Activated gamma-delta T cell treated with Interleukin-2 at 50 U/mL for 16 hours (primary cell): ENCODE measurements around the gene BCAN.

ENCODE experiments used
- DNase-seq: peaks from one replicate; pipeline ENCODE4 v3.0.0-alpha.2; 2020

BCAN gene

DNA sequence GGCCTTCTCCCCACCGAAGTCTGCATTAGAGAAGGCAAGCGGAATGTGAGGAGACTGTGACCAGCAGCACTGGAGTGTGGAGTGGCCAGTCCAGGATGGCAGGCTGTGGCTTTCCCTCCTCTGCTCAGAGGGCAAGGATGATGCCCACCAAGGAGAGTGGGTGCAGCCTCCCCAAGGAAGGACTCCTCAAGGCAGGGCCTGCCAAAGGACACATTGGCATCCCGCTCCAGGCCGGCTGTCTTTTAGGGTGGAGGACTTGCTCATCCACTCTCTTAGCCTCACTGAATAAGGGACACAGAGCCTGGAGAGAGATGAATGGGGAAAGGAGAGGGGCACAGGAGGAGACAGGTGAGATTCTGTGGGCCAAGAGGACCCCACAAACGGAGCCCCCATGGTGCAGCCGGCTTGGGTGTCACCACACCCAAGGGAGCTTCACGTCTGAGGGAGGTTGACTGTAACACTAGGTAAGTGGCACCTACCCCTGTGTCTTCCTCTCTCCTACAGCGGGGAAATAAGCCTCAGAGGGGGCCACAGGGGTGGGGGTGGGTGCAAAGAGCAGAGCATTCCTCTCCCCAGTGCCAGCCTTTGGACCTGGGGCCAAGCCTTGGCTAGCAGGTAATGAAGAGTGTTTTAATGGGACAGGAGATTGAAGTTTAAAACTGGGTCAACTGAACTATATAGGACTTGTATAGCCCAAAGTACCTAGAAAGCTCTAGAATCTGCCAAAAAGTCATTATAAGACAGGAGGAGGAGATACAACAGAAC, 39.5 kb downstream of the BCAN start:
- DNase-seq = no peak

- no peak for DNase-seq
These were observed 40.4 kb downstream of the BCAN start for GRCh38 chr1:156682166-156682890.

- DNase-seq = no peak
These were observed 42.4 kb downstream of the BCAN start for GRCh38 chr1:156684227-156684782.

GRCh38 chr1:156689035-156689952, 47.4 kb downstream of the BCAN start:
- DNase-seq = peak; percentile 75

- DNase-seq = no peak
These were observed 48.2 kb downstream of the BCAN start for GRCh38 chr1:156689953-156690674.

GRCh38 chr1:156690675-156691036, 48.7 kb downstream of the BCAN start:
- no peak for DNase-seq

DNA sequence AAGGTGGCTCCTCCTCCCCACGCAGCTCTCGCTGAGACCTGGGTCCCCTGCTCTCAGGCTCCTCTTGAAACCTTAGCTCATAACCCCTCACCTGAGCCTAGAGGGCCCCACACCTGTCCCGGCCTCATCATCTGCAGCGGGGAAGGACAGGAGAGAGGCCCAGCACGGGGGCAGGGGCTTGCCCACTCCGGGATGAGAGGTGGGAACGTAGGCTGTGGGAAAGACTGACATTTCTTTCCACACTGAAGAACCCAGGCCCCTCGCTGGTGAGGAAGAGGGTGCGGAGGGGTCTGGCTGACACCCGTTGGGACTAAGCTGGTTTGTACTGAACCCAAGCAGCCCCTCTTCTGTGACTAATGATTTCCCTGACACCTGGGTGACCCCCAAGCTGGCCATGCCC, 49.3 kb downstream of the BCAN start:
- DNase-seq = no peak

DNA sequence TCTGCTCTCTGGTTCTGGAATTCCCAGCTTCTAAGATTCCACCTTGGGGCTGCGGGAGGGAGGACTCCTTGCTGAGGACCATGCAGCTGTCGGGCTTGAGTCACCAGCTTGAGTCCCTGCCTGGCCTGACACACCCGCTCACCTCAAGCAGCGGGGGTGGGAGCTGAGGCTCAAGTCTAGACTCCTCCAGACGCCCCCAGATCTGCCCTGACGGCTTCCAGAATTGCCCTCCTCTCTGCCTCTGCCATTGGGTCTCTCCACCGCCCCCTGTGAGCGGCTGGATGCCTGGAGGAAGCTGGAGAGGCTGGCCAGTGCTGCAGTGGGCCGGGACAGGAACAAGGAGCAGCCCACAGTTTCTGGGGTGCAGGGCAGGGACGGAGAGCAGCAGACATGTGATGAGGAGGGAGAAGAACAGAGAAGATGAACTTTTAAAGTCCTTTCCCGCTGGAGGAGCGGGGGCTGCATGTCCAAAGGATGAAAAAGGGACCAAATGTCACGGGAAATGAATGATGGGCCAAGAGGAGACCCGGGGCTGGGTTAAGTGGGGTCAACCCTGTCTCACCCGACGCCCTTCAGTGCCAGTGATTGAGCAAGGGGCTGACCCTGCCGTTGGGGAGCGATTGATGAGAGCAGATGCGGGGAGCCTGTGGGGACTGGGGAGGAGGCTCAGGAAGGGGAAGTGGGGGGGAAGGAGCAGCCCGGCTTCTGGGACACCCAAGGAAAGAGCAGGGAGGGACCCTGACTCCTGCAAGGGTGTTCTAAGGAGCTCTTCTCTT, 49.9 kb downstream of the BCAN start:
- no peak for DNase-seq

DNA sequence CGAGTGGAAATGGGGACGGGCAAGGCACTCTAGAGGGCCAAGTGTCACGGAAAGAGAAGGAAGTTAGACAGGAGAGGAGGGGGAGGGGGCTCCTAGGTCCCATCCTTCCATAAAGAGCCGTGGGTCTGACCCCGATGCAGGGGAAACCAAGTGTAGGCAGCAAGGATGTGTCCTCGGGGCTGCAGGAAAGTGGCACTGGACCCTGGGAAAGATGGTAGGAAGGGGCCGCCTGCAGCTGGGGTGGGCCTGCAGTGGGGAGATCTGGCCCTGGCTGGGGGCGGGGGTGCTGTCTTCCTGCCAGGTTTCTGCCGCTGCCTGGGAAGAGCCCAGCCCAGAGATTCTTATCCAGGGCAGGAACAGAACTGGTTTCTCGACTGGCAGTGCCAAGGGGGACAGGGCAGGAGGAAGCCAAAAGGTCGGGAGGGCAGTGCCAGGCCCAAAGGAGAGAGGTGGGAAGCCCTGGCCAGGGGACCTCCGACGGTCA, 50.6 kb downstream of the BCAN start:
- DNase-seq = no peak

DNA sequence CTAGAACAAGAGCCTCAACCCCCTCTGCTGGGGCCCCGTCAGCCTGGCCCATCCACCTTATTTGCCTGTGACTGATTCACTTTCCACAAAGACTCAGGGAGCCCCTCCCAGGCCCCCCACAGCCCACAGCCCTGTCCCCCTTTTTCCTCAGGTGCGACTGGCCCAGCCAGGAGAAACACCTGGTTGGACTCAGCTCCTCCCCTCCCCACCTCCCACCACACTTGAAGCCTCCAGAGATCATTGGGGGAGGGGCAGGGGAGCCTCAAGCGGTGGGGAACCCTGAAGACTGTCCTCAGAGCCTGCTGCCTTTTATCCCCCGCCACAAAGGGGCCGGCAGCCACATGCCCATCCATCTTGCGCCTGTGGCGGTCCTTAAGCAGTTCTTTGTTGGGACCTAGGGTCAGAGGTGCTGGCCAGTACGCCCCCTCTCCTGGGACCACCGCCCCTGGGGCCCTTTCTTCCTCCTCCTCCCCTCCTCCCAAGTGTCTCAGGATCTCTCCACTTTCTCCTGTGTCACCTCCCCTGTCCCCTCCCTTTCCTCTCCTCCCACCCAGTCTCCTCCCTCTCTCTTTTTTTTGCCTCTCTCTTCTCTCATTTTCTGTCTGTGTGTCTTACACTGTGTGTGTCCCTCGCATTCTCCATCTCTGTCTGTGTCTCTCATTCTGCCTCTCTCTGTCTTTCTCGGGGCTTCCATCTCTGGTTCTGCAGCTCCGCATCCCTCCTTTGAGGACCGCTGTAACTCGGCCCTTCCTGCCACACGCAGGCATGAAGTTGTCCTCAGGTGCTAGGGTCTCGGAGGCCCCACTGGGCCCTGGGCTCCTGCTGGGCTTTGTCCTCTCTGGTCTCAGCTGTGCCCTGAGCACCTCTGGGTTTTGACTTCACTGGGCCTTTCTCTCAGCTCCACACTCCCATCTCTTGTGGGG, 51.3 kb downstream of the BCAN start:
- DNase-seq = no peak

GRCh38 chr1:156693848-156694689, 52.2 kb downstream of the BCAN start:
- no peak for DNase-seq

DNA sequence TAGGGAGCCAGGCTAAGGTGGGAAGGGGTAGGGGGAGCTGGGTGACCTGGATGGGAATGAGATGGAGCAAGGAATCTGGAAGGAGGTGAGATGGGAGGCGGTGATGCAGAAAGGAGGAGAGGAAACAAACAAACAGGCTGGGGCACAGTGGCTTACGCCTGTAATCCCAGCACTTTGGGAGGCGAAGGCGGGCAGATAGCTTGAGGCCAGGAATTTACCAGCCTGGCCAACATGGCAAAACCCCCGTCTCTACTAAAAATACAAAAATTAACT, 52.7 kb downstream of the BCAN start:
- DNase-seq = no peak

DNA sequence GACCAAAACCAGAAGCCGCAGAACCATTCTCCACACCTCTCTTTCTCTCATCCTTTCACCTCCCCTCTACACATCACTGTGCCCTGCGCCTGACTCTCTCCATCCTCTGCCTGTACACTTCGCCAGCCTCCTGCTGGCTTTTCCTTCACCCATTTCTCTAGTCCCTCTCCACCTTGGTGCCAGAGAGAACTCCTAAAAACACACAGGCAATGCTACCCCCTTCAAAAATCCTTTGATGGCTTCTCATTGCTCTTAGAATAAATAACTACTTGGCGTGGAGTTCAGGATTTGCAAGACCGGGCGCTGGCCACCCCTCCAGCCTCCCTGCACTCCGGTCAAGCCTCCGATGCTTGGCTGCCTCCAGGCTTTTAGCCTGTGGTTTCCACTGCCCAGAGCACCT, 54.8 kb downstream of the BCAN start:
- no peak for DNase-seq

DNA sequence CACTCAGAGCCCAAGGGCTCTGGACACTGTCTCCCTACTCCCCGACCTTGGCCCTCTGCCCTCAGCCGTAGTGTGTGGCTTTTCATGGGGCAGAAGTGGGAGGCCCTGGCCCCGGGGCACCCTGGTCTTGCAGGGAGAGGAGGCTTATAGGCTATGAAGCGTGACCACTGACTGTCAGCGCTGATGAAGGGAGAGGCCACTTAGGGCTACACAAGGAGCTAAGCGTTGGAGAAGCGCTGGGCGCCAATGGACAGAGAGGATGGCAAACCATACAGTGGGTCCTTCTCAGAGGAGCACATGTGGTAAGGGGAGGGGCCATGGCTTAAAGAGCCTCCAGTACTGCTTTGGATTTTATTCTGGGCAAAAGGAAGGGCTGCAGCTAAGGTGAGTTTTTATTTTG, 55.6 kb downstream of the BCAN start:
- DNase-seq = no peak

GRCh38 chr1:156698995-156699394, 57.1 kb downstream of the BCAN start:
- DNase-seq = no peak

DNA sequence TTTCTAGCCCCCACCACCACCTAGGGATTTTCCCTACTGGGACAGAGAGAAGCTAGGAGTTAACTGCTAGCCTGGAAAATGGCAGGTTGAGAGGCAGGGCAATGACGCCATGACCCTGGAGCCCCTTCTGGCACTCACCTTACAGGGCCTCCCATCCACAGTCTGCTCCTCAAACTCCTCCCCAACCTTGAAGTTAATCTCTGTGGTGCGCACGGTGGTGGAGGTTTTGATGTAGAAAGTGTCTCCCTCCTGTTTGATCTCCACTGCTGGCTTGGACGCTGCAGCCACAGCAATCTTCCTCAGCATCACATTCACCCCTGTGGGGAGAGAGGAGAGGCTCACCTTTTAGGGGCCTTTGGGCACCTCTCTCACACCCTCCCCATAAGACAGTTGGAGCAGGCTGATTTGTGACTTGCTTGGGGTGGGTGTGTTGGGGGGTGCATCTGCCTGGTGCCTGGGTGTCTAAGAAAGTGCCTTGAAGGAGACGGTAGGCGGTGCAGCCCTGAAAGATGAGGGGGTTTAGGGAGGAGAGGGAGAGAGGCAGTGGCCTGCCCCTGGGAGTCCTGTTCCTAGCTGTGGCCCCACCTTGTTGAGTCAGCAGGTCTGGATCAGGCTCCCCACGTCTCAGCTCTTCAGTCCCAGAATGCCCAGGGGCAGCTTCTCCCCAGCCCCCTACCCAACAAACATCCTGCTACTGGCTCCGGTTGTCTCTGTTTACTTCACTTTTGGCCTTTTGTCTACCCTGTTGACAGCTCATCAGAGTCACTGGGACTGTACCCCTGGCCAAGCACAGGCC, 59.0 kb downstream of the BCAN start:
- no peak for DNase-seq

DNA sequence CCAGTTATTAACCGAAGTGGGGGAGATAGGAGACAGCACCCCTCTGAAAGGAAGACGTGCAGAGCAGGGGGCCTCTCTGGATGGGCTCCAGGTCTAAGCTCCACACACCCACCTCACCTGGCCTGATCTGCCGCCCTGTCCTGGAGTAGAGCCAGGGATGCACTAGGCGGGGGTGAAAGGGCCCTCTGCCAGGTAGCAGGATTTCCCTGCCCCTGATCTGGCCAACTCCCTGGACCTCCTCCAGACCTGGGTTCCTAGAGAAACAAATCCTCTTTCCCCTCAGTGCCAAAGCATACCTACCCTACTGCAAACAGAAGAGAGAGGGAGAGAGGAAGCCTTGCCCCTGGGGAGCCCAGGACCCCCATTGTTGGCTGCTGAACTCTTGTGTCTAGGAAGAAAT, 61.4 kb downstream of the BCAN start:
- DNase-seq = no peak

DNA sequence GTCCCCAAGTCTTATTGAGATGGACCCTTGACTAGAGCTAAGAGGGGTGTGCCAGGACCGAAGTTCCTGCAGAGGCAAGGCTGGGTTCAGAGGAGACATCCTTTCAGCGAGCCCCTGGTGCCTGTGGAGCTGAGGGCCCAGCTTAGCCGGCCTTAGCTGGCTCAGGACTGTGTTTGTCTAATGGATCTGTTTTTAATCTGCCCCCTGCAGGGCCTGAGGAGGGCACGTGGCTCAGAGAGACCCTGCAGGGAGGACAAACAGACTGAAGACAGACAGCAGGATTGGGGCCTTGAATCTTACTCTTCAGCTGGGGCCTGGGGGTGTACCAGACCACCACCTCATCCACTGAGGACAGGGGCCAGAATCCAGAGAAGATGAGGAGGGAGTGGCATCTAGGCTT, 61.8 kb downstream of the BCAN start:
- no peak for DNase-seq

GRCh38 chr1:156704166-156704711, 62.3 kb downstream of the BCAN start:
- no peak for DNase-seq
